ENCODE data around the gene COPS7A.

COPS7A gene

GRCh38 chr12:6771091-6771495 is 47.2 kb downstream of the COPS7A start:
- DNase-seq, result no peak

- no peak for DNase-seq
These were observed 47.9 kb downstream of the COPS7A start for GRCh38 chr12:6771509-6772330.

GRCh38 chr12:6772331-6772695 is 48.5 kb downstream of the COPS7A start, which contains the start of gene LAG3:
TSS of gene LAG3 (plus strand) at chr12:6772520. CDS start at chr12:6772853, 333 bp downstream.
- peak in 2 of 6 experiments; percentile 8 to 22 for DNase-seq

- no peak for DNase-seq
These were observed 49.1 kb downstream of the COPS7A start for GRCh38 chr12:6772726-6773589.

GRCh38 chr12:6773590-6774351 is 49.9 kb downstream of the COPS7A start:
- no peak for DNase-seq

GRCh38 chr12:6774499-6775062 is 50.7 kb downstream of the COPS7A start:
- DNase-seq, result no peak

GRCh38 chr12:6775185-6776174 is 51.6 kb downstream of the COPS7A start:
- no peak for DNase-seq

GRCh38 chr12:6777386-6777785 is 53.5 kb downstream of the COPS7A start:
- DNase-seq, result no peak

- DNase-seq, result no peak
These were observed 54.3 kb downstream of the COPS7A start for GRCh38 chr12:6778217-6778573.

GRCh38 chr12:6778574-6779550 is 55.0 kb downstream of the COPS7A start:
- peak; percentile 73 to 89 (median 84) for DNase-seq

- peak in 1 of 6 experiments; percentile 24 for DNase-seq
These were observed 56.0 kb downstream of the COPS7A start for GRCh38 chr12:6779708-6780432.

- no peak for DNase-seq
These were observed 56.7 kb downstream of the COPS7A start for GRCh38 chr12:6780573-6780972.
